Nephron progenitor cell (in vitro differentiated cells): Measurements from ENCODE around the gene COA7.

Experiments used
- DNase-seq: peaks from one replicate; pipeline ENCODE4 v3.0.0; 2021
- H3K27ac Mint-ChIP-seq: 2 replicates; pipeline ENCODE4 v1.8.0; 2021; ENCODE audit warnings: mild to moderate bottlenecking, moderate library complexity, mixed read lengths
- H3K27me3 Mint-ChIP-seq: 2 replicates; pipeline ENCODE4 v1.8.0; 2021; ENCODE audit warnings: mild to moderate bottlenecking, low read depth, mixed read lengths; ENCODE audit not compliant: poor library complexity
- H3K36me3 Mint-ChIP-seq: 2 replicates; pipeline ENCODE4 v1.8.0; 2021; ENCODE audit warnings: low read depth, mixed read lengths
- H3K4me1 Mint-ChIP-seq: 2 replicates; pipeline ENCODE4 v1.8.0; 2021; ENCODE audit warnings: mixed read lengths
- H3K4me3 Mint-ChIP-seq: 2 replicates; pipeline ENCODE4 v1.8.0; 2021; ENCODE audit warnings: mild to moderate bottlenecking, moderate library complexity, mixed read lengths
- H3K9me3 Mint-ChIP-seq: 2 replicates; pipeline ENCODE4 v1.8.0; 2021; ENCODE audit warnings: mild to moderate bottlenecking, moderate library complexity, mixed read lengths
- CTCF ChIP-seq: fragments of 200-600 bp; sonication (generic); IDR thresholded peaks from 2 replicates; pipeline ENCODE4 v1.5.0; 2021; ENCODE audit warnings: antibody characterized with exemption

The COA7 gene

GRCh38 chr1:52663716-52664115 lies 34.4 kb downstream of the COA7 start:
- no peak for TF ChIP-seq CTCF
- no peak overlapping the region for H3K27ac Mint-ChIP-seq
- peaks cover 53% of the 10 kb centered on the region for H3K4me1 Mint-ChIP-seq
- no peaks in the 10 kb centered on the region for H3K36me3 Mint-ChIP-seq
- H3K27me3 Mint-ChIP-seq, result no peaks in the 10 kb centered on the region
- H3K4me3 Mint-ChIP-seq, result no peak overlapping the region
- DNase-seq, result no peak
- no peaks in the 10 kb centered on the region for H3K9me3 Mint-ChIP-seq

- no peak for TF ChIP-seq CTCF
- Mint-ChIP-seq H3K4me1 (peaks cover 53% of the 10 kb centered on the region), H3K27ac (peak overlapping the region; percentile 36), H3K27me3 (no peaks in the 10 kb centered on the region), H3K36me3 (no peaks in the 10 kb centered on the region), H3K9me3 (no peaks in the 10 kb centered on the region), H3K4me3 (peak overlapping the region; percentile 44)
- peak; percentile 56 for DNase-seq
Observed at GRCh38 chr1:52662645-52663313, 35.4 kb downstream of the COA7 start.

GRCh38 chr1:52660807-52661206 lies 37.3 kb downstream of the COA7 start:
- H3K9me3 Mint-ChIP-seq, result no peaks in the 10 kb centered on the region
- no peaks in the 10 kb centered on the region for H3K36me3 Mint-ChIP-seq
- DNase-seq, result no peak
- no peak for TF ChIP-seq CTCF
- H3K27ac Mint-ChIP-seq, result no peak overlapping the region
- no peak overlapping the region for H3K4me3 Mint-ChIP-seq
- H3K4me1 Mint-ChIP-seq, result peaks cover 50% of the 10 kb centered on the region
- H3K27me3 Mint-ChIP-seq, result no peaks in the 10 kb centered on the region

- Mint-ChIP-seq H3K27ac (peak overlapping the region; percentile 39), H3K9me3 (no peaks in the 10 kb centered on the region), H3K36me3 (no peaks in the 10 kb centered on the region), H3K4me1 (peaks cover 43% of the 10 kb centered on the region), H3K27me3 (no peaks in the 10 kb centered on the region), H3K4me3 (no peak overlapping the region)
- no peak for TF ChIP-seq CTCF
- no peak for DNase-seq
Observed at GRCh38 chr1:52659851-52660596, 38.1 kb downstream of the COA7 start.

- Mint-ChIP-seq H3K4me3 (no peak overlapping the region), H3K9me3 (no peaks in the 10 kb centered on the region), H3K4me1 (peaks cover 39% of the 10 kb centered on the region), H3K27ac (no peak overlapping the region), H3K27me3 (no peaks in the 10 kb centered on the region), H3K36me3 (no peaks in the 10 kb centered on the region)
- no peak for TF ChIP-seq CTCF
- no peak for DNase-seq
Observed at GRCh38 chr1:52659356-52659755, 38.8 kb downstream of the COA7 start.

- H3K4me3 Mint-ChIP-seq, result no peak overlapping the region
- no peaks in the 10 kb centered on the region for H3K27me3 Mint-ChIP-seq
- no peak for TF ChIP-seq CTCF
- no peak for DNase-seq
- H3K27ac Mint-ChIP-seq, result no peak overlapping the region
- H3K9me3 Mint-ChIP-seq, result no peaks in the 10 kb centered on the region
- peaks cover 38% of the 10 kb centered on the region for H3K4me1 Mint-ChIP-seq
- H3K36me3 Mint-ChIP-seq, result no peaks in the 10 kb centered on the region
Observed at GRCh38 chr1:52658795-52659194, 39.4 kb downstream of the COA7 start.
